Head of caudate nucleus (tissue), 42 donors: ENCODE results near the gene PAXIP1.
"Not testable (repeated sequence)": the region's sequence is repeated elsewhere in the genome, so short reads cannot be mapped to it uniquely, and the experiment has no call there.

Source experiments
- DNase-seq, 42 donors: peaks; one replicate each; pipeline versions ENCODE4 v3.0.0 to v3.0.0-alpha.2; 2020 to 2021; ENCODE audit warnings: mixed read lengths in 7 of 42
- intact Hi-C: fragments of 100-400 bp; cut with DNase I; formaldehyde crosslinking; loops from one replicate; pipeline ENCODE4 v1.15.0; 2022

Gene PAXIP1

GRCh38 chr7:155003092-155003375 lies at the start of gene PAXIP1:
Gene PAXIP1 (minus strand): TSS chr7:155003124. CDS start chr7:155002929, 195 bp downstream.
- peak in 3 of 42 donors; percentile 67 to 81 (median 77) for DNase-seq
- intact Hi-C loops: loop anchor here (5.0 kb wide), 1 partner anchor 294 kb away; the partner anchor contains the start of gene INSIG1

GRCh38 chr7:155051355-155051754 lies 48.4 kb upstream of the PAXIP1 start:
- intact Hi-C loops: no loop called here
- DNase-seq: no peak

GRCh38 chr7:155048006-155048405 lies 45.1 kb upstream of the PAXIP1 start:
- no peak for DNase-seq

GRCh38 chr7:155043756-155044155 lies 40.8 kb upstream of the PAXIP1 start:
- intact Hi-C loops: no loop called here
- no peak for DNase-seq

More at GRCh38 chr7:155048006-155048405, 45.1 kb upstream of the PAXIP1 start:
- intact Hi-C loops: no loop called here

GRCh38 chr7:155038335-155038734 lies 35.4 kb upstream of the PAXIP1 start:
- intact Hi-C loops: no loop called here

GRCh38 chr7:155034495-155034894 lies 31.6 kb upstream of the PAXIP1 start:
- DNase-seq, intact Hi-C loops: not testable (repeated sequence)

More at GRCh38 chr7:155038335-155038734, 35.4 kb upstream of the PAXIP1 start:
- DNase-seq: no peak

- intact Hi-C loops: no loop called here
- DNase-seq: no peak
Observed at GRCh38 chr7:155032978-155033377, 30.1 kb upstream of the PAXIP1 start.

- intact Hi-C loops: no loop called here
- DNase-seq: no peak
Observed at GRCh38 chr7:155027879-155028278, 25.0 kb upstream of the PAXIP1 start.

GRCh38 chr7:155021699-155022145 lies 18.8 kb upstream of the PAXIP1 start:
- DNase-seq: no peak
- intact Hi-C loops: no loop called here

- DNase-seq: no peak
- intact Hi-C loops: no loop called here
Observed at GRCh38 chr7:155020996-155021395, 18.1 kb upstream of the PAXIP1 start.

GRCh38 chr7:155017834-155018233 lies 14.9 kb upstream of the PAXIP1 start:
- no peak for DNase-seq

GRCh38 chr7:155011086-155011485 lies 8.2 kb upstream of the PAXIP1 start:
- intact Hi-C loops: no loop called here

More at GRCh38 chr7:155017834-155018233, 14.9 kb upstream of the PAXIP1 start:
- intact Hi-C loops: no loop called here

GRCh38 chr7:155009570-155010157 lies 6.7 kb upstream of the PAXIP1 start:
- intact Hi-C loops: loop anchor here (5.0 kb wide), 1 partner anchor 82 kb away; no protein-coding TSS in a partner anchor
- no peak for DNase-seq

More at GRCh38 chr7:155011086-155011485, 8.2 kb upstream of the PAXIP1 start:
- no peak for DNase-seq

- peak in 19 of 42 donors; percentile 11 to 63 (median 29) for DNase-seq
- intact Hi-C loops: loop anchor here (5.0 kb wide), 1 partner anchor 81 kb away; no protein-coding TSS in a partner anchor
Observed at GRCh38 chr7:155007947-155008346, 5.0 kb upstream of the PAXIP1 start.

- intact Hi-C loops: loop anchor here (5.0 kb wide), 1 partner anchor 294 kb away; the partner anchor contains the start of gene INSIG1
- peak; percentile 32 to 91 (median 83) for DNase-seq
Observed at GRCh38 chr7:155003376-155004214, 671 bp upstream of the PAXIP1 start.

- intact Hi-C loops: loop anchor here (5.0 kb wide), 1 partner anchor 295 kb away; the partner anchor contains the start of gene INSIG1
- DNase-seq: peak in 37 of 42 donors; percentile 38 to 88 (median 72)
Observed at GRCh38 chr7:155002411-155003091, 373 bp downstream of the PAXIP1 start.

GRCh38 chr7:155001756-155002410 lies 1.0 kb downstream of the PAXIP1 start:
- intact Hi-C loops: loop anchor here (5.0 kb wide), 1 partner anchor 295 kb away; the partner anchor contains the start of gene INSIG1
- DNase-seq: peak in 5 of 42 donors; percentile 8 to 32 (median 16)

GRCh38 chr7:155000795-155001194 lies 2.1 kb downstream of the PAXIP1 start:
- no peak for DNase-seq
- intact Hi-C loops: loop anchor here (5.0 kb wide), 1 partner anchor 297 kb away; the partner anchor contains the start of gene INSIG1

GRCh38 chr7:154998481-154998880 lies 4.4 kb downstream of the PAXIP1 start:
- intact Hi-C loops: no loop called here
- DNase-seq: no peak
